Measurements from ENCODE around the gene WNK3. TPM values are rescaled to one million over a fixed set of nuclear protein-coding genes. Genes with fewer than 3 reads are reported as not detected.

Gene WNK3
- total and polyA plus RNA-seq, 7 donors, result 0.01 to 0.34 (median 0.15) TPM

DNA sequence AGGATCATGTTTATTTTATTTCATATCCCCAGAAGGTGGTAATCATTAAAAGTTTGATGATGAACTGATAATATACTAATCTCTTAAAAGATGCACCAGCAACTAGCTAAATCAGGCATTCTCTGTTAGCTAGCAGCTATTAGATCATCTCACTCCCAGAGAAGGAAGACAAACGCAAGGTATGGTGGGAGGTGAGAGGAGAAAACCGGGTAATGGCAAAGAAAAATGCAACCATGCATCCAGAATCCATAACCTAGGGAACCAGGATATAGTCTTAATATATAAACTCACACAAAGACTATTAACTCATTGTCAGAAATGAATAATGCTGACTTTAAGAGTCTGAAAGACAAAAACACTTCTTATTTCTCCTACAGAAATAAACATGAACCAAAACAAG is 66.1 kb downstream of the WNK3 start:
- H3K4me1 ChIP-seq, result no peaks in the 10 kb centered on the region
- ATAC-seq, result no peak
- no peaks in the 10 kb centered on the region for H3K9me3 ChIP-seq
- no peak for TF ChIP-seq CTCF (IDR thresholded peaks at IDR 0.05)
- peaks cover 0 to 6% (median 0%) of the 10 kb centered on the region in 3 donors for H3K27me3 ChIP-seq (ENCODE audit: insufficient read depth in 3 of 3, low read length in 2 of 3)
- H3K36me3 ChIP-seq (ENCODE audit: insufficient read depth in 1 of 2, low read depth in 1 of 2), result no peaks in the 10 kb centered on the region
- intact Hi-C loops (cut with DNase I), result no loop called here
- no peak overlapping the region for H3K27ac ChIP-seq
- no peak overlapping the region for H3K4me3 ChIP-seq
- WGBS, 3 donors, result 73 to 96% (median 92%) methylated on average over 2 of the region's 2 CpGs
- DNase-seq, result no peak

GRCh38 chrX:54288968-54289367 is 68.9 kb downstream of the WNK3 start:
- ATAC-seq (no peak), DNase-seq (no peak)
- intact Hi-C loops (cut with DNase I), result no loop called here
- no peak overlapping the region for H3K27ac ChIP-seq
- H3K27me3 ChIP-seq (ENCODE audit: insufficient read depth in 3 of 3, low read length in 2 of 3), result no peaks in the 10 kb centered on the region
- no peaks in the 10 kb centered on the region for H3K9me3 ChIP-seq
- H3K4me1 ChIP-seq, result no peaks in the 10 kb centered on the region
- H3K36me3 ChIP-seq (ENCODE audit: insufficient read depth in 1 of 2, low read depth in 1 of 2), result no peaks in the 10 kb centered on the region
- TF ChIP-seq CTCF (IDR thresholded peaks at IDR 0.05), result no peak
- H3K4me3 ChIP-seq, result no peak overlapping the region
- 34 to 71% (median 53%) methylated on average over 1 to 2 of the region's 2 CpGs for WGBS, 3 donors

GRCh38 chrX:54288277-54288676 is 69.6 kb downstream of the WNK3 start:
- H3K4me3 ChIP-seq, result no peak overlapping the region
- H3K27me3 ChIP-seq (ENCODE audit: insufficient read depth in 3 of 3, low read length in 2 of 3), result no peaks in the 10 kb centered on the region
- no peak for TF ChIP-seq CTCF (IDR thresholded peaks at IDR 0.05)
- no peaks in the 10 kb centered on the region for H3K9me3 ChIP-seq
- no peaks in the 10 kb centered on the region for H3K4me1 ChIP-seq
- no peaks in the 10 kb centered on the region for H3K36me3 ChIP-seq (ENCODE audit: insufficient read depth in 1 of 2, low read depth in 1 of 2)
- DNase-seq (no peak), ATAC-seq (no peak)
- no peak overlapping the region for H3K27ac ChIP-seq
- intact Hi-C loops (cut with DNase I), result no loop called here

DNA sequence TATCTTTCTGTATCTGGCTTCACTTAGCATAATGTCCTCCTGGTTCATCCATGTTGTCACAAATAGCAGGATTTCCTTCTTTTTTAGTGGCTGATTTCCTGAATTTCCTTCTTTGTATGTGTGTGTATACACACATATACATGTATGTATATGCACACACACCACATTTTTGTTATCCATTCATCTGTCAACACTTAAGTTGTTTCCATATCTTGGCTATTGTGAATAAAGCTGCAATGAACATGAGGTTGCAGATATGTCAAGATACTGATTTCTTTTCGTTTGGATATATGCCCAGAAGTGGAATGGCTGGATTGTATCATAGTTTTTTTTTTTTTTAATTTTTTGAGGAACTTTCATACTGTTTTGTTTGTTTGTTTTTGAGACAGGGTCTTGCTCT is 76.2 kb downstream of the WNK3 start:
- Histone ChIP-seq H3K27ac (no peak overlapping the region), H3K36me3 (ENCODE audit: insufficient read depth in 1 of 2, low read depth in 1 of 2) (no peaks in the 10 kb centered on the region), H3K4me1 (no peaks in the 10 kb centered on the region), H3K27me3 (ENCODE audit: insufficient read depth in 3 of 3, low read length in 2 of 3) (no peaks in the 10 kb centered on the region), H3K9me3 (peaks cover 5% of the 10 kb centered on the region), H3K4me3 (no peak overlapping the region)
- WGBS, 3 donors, result 57 to 76% (median 69%) methylated on average over 1 of the region's 1 CpG
- ATAC-seq, result no peak
- no peak for DNase-seq
- intact Hi-C loops (cut with DNase I), result no loop called here
- TF ChIP-seq CTCF (IDR thresholded peaks at IDR 0.05), result no peak

GRCh38 chrX:54280466-54280865 is 77.4 kb downstream of the WNK3 start:
- Histone ChIP-seq H3K27me3 (ENCODE audit: insufficient read depth in 3 of 3, low read length in 2 of 3) (no peaks in the 10 kb centered on the region), H3K4me3 (no peak overlapping the region), H3K9me3 (peaks cover 5% of the 10 kb centered on the region), H3K36me3 (ENCODE audit: insufficient read depth in 1 of 2, low read depth in 1 of 2) (no peaks in the 10 kb centered on the region), H3K4me1 (no peaks in the 10 kb centered on the region), H3K27ac (no peak overlapping the region)
- DNase-seq, result no peak
- no peak for TF ChIP-seq CTCF (IDR thresholded peaks at IDR 0.05)
- 70 to 100% (median 95%) methylated on average over 1 of the region's 1 CpG for WGBS, 3 donors
- ATAC-seq, result no peak
- intact Hi-C loops (cut with DNase I), result no loop called here

All from psoas muscle (tissue), 8 donors.